Fibroblast of the conjunctiva (primary cell): Measurements from ENCODE around the gene NABP2.

Source experiments
- DNase-seq: peaks from one replicate; pipeline ENCODE4 v3.0.0-alpha.2; 2010; ENCODE audit warnings: low read depth

The NABP2 gene

GRCh38 chr12:56213878-56214277 is 10.3 kb upstream of the NABP2 start:
- no peak for DNase-seq

GRCh38 chr12:56216461-56216860 is 7.7 kb upstream of the NABP2 start:
- DNase-seq, result no peak

GRCh38 chr12:56219840-56220239 is 4.3 kb upstream of the NABP2 start:
- DNase-seq, result no peak

- no peak for DNase-seq
Observed at GRCh38 chr12:56220611-56221231, 3.4 kb upstream of the NABP2 start.

- peak; percentile 68 for DNase-seq
Observed at GRCh38 chr12:56221232-56221756, 2.8 kb upstream of the NABP2 start.

- peak; percentile 97 for DNase-seq
Observed at GRCh38 chr12:56221757-56222530, 2.2 kb upstream of the NABP2 start, which contains the start of gene RNF41. TSS of gene RNF41 (minus strand) at chr12:56221922. CDS start at chr12:56214047, 7,875 bp downstream.

GRCh38 chr12:56222531-56222895 is 1.6 kb upstream of the NABP2 start:
- no peak for DNase-seq

GRCh38 chr12:56223571-56224101 is 506 bp upstream of the NABP2 start:
- DNase-seq, result no peak

GRCh38 chr12:56224954-56225353 is 812 bp downstream of the NABP2 start:
- DNase-seq, result no peak

GRCh38 chr12:56229082-56229481 is 4.9 kb downstream of the NABP2 start:
- DNase-seq, result no peak

GRCh38 chr12:56229916-56230431 is 5.8 kb downstream of the NABP2 start, which contains the start of gene SLC39A5:
TSS of gene SLC39A5 (plus strand) at chr12:56230051. CDS start at chr12:56231275, 1,224 bp downstream.
- no peak for DNase-seq

GRCh38 chr12:56230432-56231183 is 6.5 kb downstream of the NABP2 start:
- no peak for DNase-seq

- DNase-seq, result no peak
Observed at GRCh38 chr12:56231184-56231582, 7.0 kb downstream of the NABP2 start.

GRCh38 chr12:56234746-56235436 is 10.7 kb downstream of the NABP2 start:
- DNase-seq, result no peak

- DNase-seq, result no peak
Observed at GRCh38 chr12:56236091-56236490, 11.9 kb downstream of the NABP2 start.

- DNase-seq, result no peak
Observed at GRCh38 chr12:56236985-56237384, 12.8 kb downstream of the NABP2 start.

GRCh38 chr12:56237552-56237951 is 13.4 kb downstream of the NABP2 start:
- no peak for DNase-seq

GRCh38 chr12:56241424-56242303 is 17.5 kb downstream of the NABP2 start:
- no peak for DNase-seq

GRCh38 chr12:56242986-56243385 is 18.8 kb downstream of the NABP2 start:
- DNase-seq, result no peak

GRCh38 chr12:56243731-56244181 is 19.6 kb downstream of the NABP2 start:
- DNase-seq, result no peak
